SK-N-SH (cell line): Measurements from ENCODE around the gene OR7A10. TPM values are rescaled to one million over a fixed set of nuclear protein-coding genes. Genes with fewer than 3 reads are reported as not detected.

Experiments
- CTCF ChIA-PET: fragments of 300-600, 350-600 bp; formaldehyde crosslinking; extraction: SDS; loops from one replicate; lab custom pipeline; 2021; lab: Yijun Ruan, JAX
- POLR2A ChIA-PET: fragments of 350-600 bp; sonication (Branson Sonifier 250); formaldehyde crosslinking; extraction: SDS; loops from one replicate; lab custom pipeline; 2020; ENCODE audit warnings: antibody characterized with exemption, inconsistent platforms; lab: Yijun Ruan, JAX
- DNase-seq: peaks from one replicate; pipeline ENCODE4 v3.0.0; 2012
- H2AFZ ChIP-seq: fragments of 200-600 bp; sonication (generic); 2 replicates; pipeline ENCODE4 v1.8.1; 2016; ENCODE audit warnings: antibody characterized with exemption, mild to moderate bottlenecking, low read depth
- H3F3A ChIP-seq: fragments of 200-600 bp; sonication (generic); replicated peaks from 2 replicates; pipeline ENCODE3; 2016; ENCODE audit warnings: antibody characterized with exemption, mild to moderate bottlenecking; ENCODE audit not compliant: insufficient read depth
- H3K27ac ChIP-seq, 2 experiments: fragments of 200-500 bp in 1 of 2; fragments of 200-600 bp in 1 of 2; sonication (Bioruptor generic) in 1 of 2; sonication (generic), shearing (Covaris generic) in 1 of 2; 2 replicates each; pipeline versions ENCODE4 v1.5.1 to v1.6.1; 2014 to 2016; ENCODE audit warnings: low read depth in 2 of 2, inconsistent platforms in 1 of 2, low read length in 1 of 2, mild to moderate bottlenecking in 1 of 2, mixed read lengths in 1 of 2
- H3K27me3 ChIP-seq: fragments of 200-600 bp; sonication (generic), shearing (Covaris generic); 2 replicates; pipeline ENCODE4 v1.6.1; 2016; ENCODE audit warnings: mixed run types; ENCODE audit not compliant: insufficient read depth
- H3K36me3 ChIP-seq, 2 experiments: fragments of 200-500 bp in 1 of 2; fragments of 200-600 bp in 1 of 2; sonication (Bioruptor generic) in 1 of 2; sonication (generic) in 1 of 2; replicated peaks in 1 of 2; 2 replicates each; pipeline versions ENCODE3 to v1.5.1; 2014 to 2016; ENCODE audit warnings: low read length in 1 of 2, mild to moderate bottlenecking in 1 of 2; ENCODE audit not compliant: insufficient read depth in 2 of 2, control insufficient read depth in 1 of 2
- H3K4me1 ChIP-seq, 2 experiments: fragments of 200-500 bp in 1 of 2; fragments of 200-600 bp in 1 of 2; sonication (Bioruptor generic) in 1 of 2; sonication (generic), shearing (Covaris generic) in 1 of 2; 2 replicates each; pipeline versions ENCODE4 v1.5.1 to v1.6.1; 2014 to 2016; ENCODE audit warnings: low read depth in 1 of 2, low read length in 1 of 2, mixed run types in 1 of 2; ENCODE audit not compliant: insufficient read depth in 2 of 2, control insufficient read depth in 1 of 2
- H3K4me2 ChIP-seq: fragments of 200-600 bp; sonication (generic), shearing (Covaris generic); 2 replicates; pipeline ENCODE4 v1.6.1; 2017; ENCODE audit warnings: mixed run types
- H3K4me3 ChIP-seq, 2 experiments: fragments of 200-500 bp in 1 of 2; fragments of 200-600 bp in 1 of 2; sonication (Bioruptor generic) in 1 of 2; sonication (generic), shearing (Covaris generic) in 1 of 2; 2 replicates each; pipeline versions ENCODE4 v1.5.1 to v1.8.1; 2014 to 2016; ENCODE audit warnings: low read depth in 2 of 2, inconsistent platforms in 1 of 2, low read length in 1 of 2, mild to moderate bottlenecking in 1 of 2, mixed read lengths in 1 of 2, moderate library complexity in 1 of 2
- H3K79me2 ChIP-seq: fragments of 200-600 bp; sonication (generic); 2 replicates; pipeline ENCODE4 v1.8.1; 2017; ENCODE audit warnings: mild to moderate bottlenecking; ENCODE audit not compliant: insufficient read depth
- H3K9ac ChIP-seq: fragments of 200-600 bp; sonication (generic); 2 replicates; pipeline ENCODE4 v1.6.1; 2017; ENCODE audit warnings: mixed run types
- H3K9me2 ChIP-seq: fragments of 200-600 bp; sonication (generic); 2 replicates; pipeline ENCODE4 v1.6.1; 2017; ENCODE audit warnings: mixed run types
- H3K9me3 ChIP-seq: fragments of 200-600 bp; sonication (generic); 2 replicates; pipeline ENCODE4 v1.6.1; 2017; ENCODE audit warnings: mixed run types, mild to moderate bottlenecking, moderate library complexity
- H4K20me1 ChIP-seq: fragments of 200-600 bp; sonication (generic); 2 replicates; pipeline ENCODE4 v1.6.1; 2017; ENCODE audit warnings: mild to moderate bottlenecking, mixed run types; ENCODE audit not compliant: insufficient read depth
- CHD2 ChIP-seq: fragments of 150-350 bp; IDR thresholded peaks from 2 replicates; pipeline ENCODE4 v1.6.1; 2018; ENCODE audit warnings: low read length; ENCODE audit not compliant: partially characterized antibody
- ELF1 ChIP-seq: IDR thresholded peaks from 2 replicates; pipeline ENCODE4 v1.4.0; 2012
- FOSL2 ChIP-seq: IDR thresholded peaks from 2 replicates; pipeline ENCODE4 v1.4.0; 2012; ENCODE audit warnings: low read depth, mild to moderate bottlenecking, moderate library complexity, borderline replicate concordance
- FOXJ3 ChIP-seq: sonication (generic); formaldehyde crosslinking; IDR thresholded peaks from 2 replicates; pipeline ENCODE4 v1.5.1; 2020; ENCODE audit warnings: mild to moderate bottlenecking, missing genetic modification reagents
- FOXM1 ChIP-seq: IDR thresholded peaks from 2 replicates; pipeline ENCODE4 v1.4.0; 2012; ENCODE audit warnings: low read depth, mild to moderate bottlenecking
- GABPA ChIP-seq: IDR thresholded peaks from 2 replicates; pipeline ENCODE4 v1.4.0; 2012; ENCODE audit warnings: low read depth, mild to moderate bottlenecking
- GATA2 ChIP-seq: sonication (generic); formaldehyde crosslinking; IDR thresholded peaks from 2 replicates; pipeline ENCODE4 v1.5.0; 2020; ENCODE audit warnings: mild to moderate bottlenecking, missing genetic modification reagents
- JUND ChIP-seq: IDR thresholded peaks from 2 replicates; pipeline ENCODE4 v1.4.0; 2012
- MEF2A ChIP-seq: IDR thresholded peaks from 2 replicates; pipeline ENCODE4 v1.4.0; 2012; ENCODE audit warnings: low read depth, borderline replicate concordance
- NFIC ChIP-seq: IDR thresholded peaks from 2 replicates; pipeline ENCODE4 v1.4.0; 2012; ENCODE audit warnings: borderline replicate concordance
- RCOR1 ChIP-seq: fragments of 150-350 bp; IDR thresholded peaks from 2 replicates; pipeline ENCODE4 v1.6.1; 2017; ENCODE audit warnings: antibody characterized with exemption, low read length
- TAF1 ChIP-seq: IDR thresholded peaks from 2 replicates; pipeline ENCODE4 v1.6.1; 2012; ENCODE audit warnings: low read depth, mild to moderate bottlenecking, low read length, moderate library complexity, borderline replicate concordance
- TCF12 ChIP-seq: IDR thresholded peaks from 2 replicates; pipeline ENCODE4 v1.4.0; 2012
- WGBS: methylation state at CpG from one replicate; pipeline ENCODE4 v1.1.6; 2017; ENCODE audit warnings: low lambda C conversion rate; 5-methylcytosine and 5-hydroxymethylcytosine counted together
- polyA plus RNA-seq, 3 experiments: library from polyadenylated mRNA; depleted of rRNA; stranded (reverse); fragments of >200 nt; gene quantifications; 2 replicates each; pipeline ENCODE4 v1.2.3, GENCODE V29; 2012
- TF ChIP-seq, protein P1 (sequence below): IDR thresholded peaks from 2 replicates; pipeline ENCODE4 v1.4.0; 2012; ENCODE audit warnings: low read depth
- TF ChIP-seq, protein P2 (sequence below): fragments of 200-600 bp; sonication (generic); IDR thresholded peaks from 2 replicates; pipeline ENCODE4 v1.6.1; 2017; ENCODE audit warnings: antibody characterized with exemption, mild to moderate bottlenecking, moderate library complexity
- TF ChIP-seq, protein P3 (sequence below): IDR thresholded peaks from 2 replicates; pipeline ENCODE4; 2012
- TF ChIP-seq, protein P4 (sequence below): IDR thresholded peaks from 2 replicates; pipeline ENCODE4 v1.4.0; 2012; ENCODE audit warnings: low read depth, borderline replicate concordance
- TF ChIP-seq, protein P5 (sequence below): IDR thresholded peaks from 2 replicates; pipeline ENCODE4 v1.4.0; 2012; ENCODE audit warnings: low read depth, borderline replicate concordance
- TF ChIP-seq, protein P6 (sequence below): fragments of 150-350 bp; IDR thresholded peaks from 2 replicates; pipeline ENCODE4 v1.6.1; 2016; ENCODE audit warnings: mild to moderate bottlenecking, low read depth, low read length

Gene OR7A10
- polyA plus RNA-seq, 1 of the 3 experiments (the other 2 are of a cell fraction), result not detected

DNA sequence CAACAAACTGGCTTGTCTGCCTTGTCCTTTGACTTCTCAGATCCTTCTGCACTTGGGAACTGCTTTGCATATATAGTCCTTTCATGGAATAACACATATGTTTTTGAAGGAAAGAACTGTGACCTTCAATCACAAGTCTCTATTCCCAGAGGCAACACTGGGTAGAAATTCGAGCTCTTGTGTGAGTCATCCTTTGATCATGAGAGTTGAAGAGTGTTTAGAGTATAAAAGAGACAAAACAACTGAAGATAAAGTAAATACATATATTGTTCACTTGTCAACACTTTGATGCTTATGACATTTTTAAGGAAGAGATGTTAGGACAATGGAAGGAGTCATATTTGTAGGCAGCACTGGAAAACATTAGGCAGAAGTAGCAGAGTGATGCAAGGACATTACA is 8.5 kb downstream of the OR7A10 start:
- Histone ChIP-seq H3F3A (no peaks in the 10 kb centered on the region), H3K27ac (no peak overlapping the region), H2AFZ (no peak overlapping the region), H3K9me2 (no peaks in the 10 kb centered on the region), H3K4me3 (no peak overlapping the region), H4K20me1 (no peaks in the 10 kb centered on the region), H3K9ac (no peak overlapping the region), H3K36me3 (no peaks in the 10 kb centered on the region), H3K79me2 (no peaks in the 10 kb centered on the region), H3K9me3 (no peaks in the 10 kb centered on the region), H3K27me3 (peaks cover 9% of the 10 kb centered on the region; the same call in 1 of the 2 replicates), H3K4me2 (no peak overlapping the region), H3K4me1 (no peaks in the 10 kb centered on the region)
- TF ChIP-seq CHD2, result no peak
- TF ChIP-seq TAF1, result no peak
- TF ChIP-seq, protein P1, sequence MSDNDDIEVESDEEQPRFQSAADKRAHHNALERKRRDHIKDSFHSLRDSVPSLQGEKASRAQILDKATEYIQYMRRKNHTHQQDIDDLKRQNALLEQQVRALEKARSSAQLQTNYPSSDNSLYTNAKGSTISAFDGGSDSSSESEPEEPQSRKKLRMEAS, result no peak
- no peak for TF ChIP-seq MEF2A
- no peak for TF ChIP-seq JUND
- TF ChIP-seq FOXJ3 (CRISPR knock-in tag), result no peak
- ChIA-PET CTCF (no interaction called here), POLR2A (no interaction called here)
- 0% methylated on average over 1 of the region's 1 CpG for WGBS
- no peak for DNase-seq

DNA sequence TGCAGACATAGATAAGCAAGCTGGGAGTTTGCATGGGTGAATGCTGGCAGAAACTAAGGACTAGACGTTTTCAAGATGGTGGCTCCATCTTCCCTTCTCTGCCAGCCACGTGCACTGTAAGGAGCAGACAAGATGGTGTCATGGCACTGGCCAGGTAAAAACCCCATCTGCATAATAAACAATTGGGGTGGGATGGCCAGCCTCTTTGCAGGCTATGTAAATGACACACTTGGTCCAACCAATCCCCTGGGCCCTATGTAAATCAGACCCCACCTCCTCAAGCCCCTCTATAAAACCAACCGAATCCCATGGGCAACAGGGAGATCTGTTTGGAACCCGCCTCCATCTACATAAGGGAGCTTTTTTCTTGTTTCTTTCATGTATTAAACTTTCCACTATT is 11.3 kb downstream of the OR7A10 start:
- no peaks in the 10 kb centered on the region for H3K36me3 ChIP-seq
- 3% methylated on average over 4 of the region's 4 CpGs for WGBS
- no peak overlapping the region for H3K4me3 ChIP-seq
- POLR2A ChIA-PET, result no interaction called here
- no peaks in the 10 kb centered on the region for H3K9me2 ChIP-seq
- no peak overlapping the region for H3K27ac ChIP-seq
- no peaks in the 10 kb centered on the region for H3K9me3 ChIP-seq
- DNase-seq, result no peak
- no peak for TF ChIP-seq GATA2
- no peak for TF ChIP-seq NFIC
- no peak for TF ChIP-seq JUND
- TF ChIP-seq FOSL2, result no peak
- TF ChIP-seq GABPA, result no peak
- no peak for TF ChIP-seq FOXM1
- TF ChIP-seq, protein P2, sequence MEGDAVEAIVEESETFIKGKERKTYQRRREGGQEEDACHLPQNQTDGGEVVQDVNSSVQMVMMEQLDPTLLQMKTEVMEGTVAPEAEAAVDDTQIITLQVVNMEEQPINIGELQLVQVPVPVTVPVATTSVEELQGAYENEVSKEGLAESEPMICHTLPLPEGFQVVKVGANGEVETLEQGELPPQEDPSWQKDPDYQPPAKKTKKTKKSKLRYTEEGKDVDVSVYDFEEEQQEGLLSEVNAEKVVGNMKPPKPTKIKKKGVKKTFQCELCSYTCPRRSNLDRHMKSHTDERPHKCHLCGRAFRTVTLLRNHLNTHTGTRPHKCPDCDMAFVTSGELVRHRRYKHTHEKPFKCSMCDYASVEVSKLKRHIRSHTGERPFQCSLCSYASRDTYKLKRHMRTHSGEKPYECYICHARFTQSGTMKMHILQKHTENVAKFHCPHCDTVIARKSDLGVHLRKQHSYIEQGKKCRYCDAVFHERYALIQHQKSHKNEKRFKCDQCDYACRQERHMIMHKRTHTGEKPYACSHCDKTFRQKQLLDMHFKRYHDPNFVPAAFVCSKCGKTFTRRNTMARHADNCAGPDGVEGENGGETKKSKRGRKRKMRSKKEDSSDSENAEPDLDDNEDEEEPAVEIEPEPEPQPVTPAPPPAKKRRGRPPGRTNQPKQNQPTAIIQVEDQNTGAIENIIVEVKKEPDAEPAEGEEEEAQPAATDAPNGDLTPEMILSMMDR, result no peak
- TF ChIP-seq, protein P3, sequence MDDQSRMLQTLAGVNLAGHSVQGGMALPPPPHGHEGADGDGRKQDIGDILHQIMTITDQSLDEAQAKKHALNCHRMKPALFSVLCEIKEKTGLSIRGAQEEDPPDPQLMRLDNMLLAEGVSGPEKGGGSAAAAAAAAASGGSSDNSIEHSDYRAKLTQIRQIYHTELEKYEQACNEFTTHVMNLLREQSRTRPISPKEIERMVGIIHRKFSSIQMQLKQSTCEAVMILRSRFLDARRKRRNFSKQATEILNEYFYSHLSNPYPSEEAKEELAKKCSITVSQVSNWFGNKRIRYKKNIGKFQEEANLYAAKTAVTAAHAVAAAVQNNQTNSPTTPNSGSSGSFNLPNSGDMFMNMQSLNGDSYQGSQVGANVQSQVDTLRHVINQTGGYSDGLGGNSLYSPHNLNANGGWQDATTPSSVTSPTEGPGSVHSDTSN, result no peak
- TF ChIP-seq RCOR1, result no peak
- no peak for TF ChIP-seq CHD2
- TF ChIP-seq, protein P4, sequence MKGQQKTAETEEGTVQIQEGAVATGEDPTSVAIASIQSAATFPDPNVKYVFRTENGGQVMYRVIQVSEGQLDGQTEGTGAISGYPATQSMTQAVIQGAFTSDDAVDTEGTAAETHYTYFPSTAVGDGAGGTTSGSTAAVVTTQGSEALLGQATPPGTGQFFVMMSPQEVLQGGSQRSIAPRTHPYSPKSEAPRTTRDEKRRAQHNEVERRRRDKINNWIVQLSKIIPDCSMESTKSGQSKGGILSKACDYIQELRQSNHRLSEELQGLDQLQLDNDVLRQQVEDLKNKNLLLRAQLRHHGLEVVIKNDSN, result no peak
- TF ChIP-seq, protein P5, sequence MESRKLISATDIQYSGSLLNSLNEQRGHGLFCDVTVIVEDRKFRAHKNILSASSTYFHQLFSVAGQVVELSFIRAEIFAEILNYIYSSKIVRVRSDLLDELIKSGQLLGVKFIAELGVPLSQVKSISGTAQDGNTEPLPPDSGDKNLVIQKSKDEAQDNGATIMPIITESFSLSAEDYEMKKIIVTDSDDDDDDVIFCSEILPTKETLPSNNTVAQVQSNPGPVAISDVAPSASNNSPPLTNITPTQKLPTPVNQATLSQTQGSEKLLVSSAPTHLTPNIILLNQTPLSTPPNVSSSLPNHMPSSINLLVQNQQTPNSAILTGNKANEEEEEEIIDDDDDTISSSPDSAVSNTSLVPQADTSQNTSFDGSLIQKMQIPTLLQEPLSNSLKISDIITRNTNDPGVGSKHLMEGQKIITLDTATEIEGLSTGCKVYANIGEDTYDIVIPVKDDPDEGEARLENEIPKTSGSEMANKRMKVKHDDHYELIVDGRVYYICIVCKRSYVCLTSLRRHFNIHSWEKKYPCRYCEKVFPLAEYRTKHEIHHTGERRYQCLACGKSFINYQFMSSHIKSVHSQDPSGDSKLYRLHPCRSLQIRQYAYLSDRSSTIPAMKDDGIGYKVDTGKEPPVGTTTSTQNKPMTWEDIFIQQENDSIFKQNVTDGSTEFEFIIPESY, result no peak
- no peak for TF ChIP-seq ELF1
- TF ChIP-seq, protein P6, sequence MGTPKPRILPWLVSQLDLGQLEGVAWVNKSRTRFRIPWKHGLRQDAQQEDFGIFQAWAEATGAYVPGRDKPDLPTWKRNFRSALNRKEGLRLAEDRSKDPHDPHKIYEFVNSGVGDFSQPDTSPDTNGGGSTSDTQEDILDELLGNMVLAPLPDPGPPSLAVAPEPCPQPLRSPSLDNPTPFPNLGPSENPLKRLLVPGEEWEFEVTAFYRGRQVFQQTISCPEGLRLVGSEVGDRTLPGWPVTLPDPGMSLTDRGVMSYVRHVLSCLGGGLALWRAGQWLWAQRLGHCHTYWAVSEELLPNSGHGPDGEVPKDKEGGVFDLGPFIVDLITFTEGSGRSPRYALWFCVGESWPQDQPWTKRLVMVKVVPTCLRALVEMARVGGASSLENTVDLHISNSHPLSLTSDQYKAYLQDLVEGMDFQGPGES, result no peak
- TF ChIP-seq TCF12, result no peak
- TF ChIP-seq, all 33 proteins: peak for 0
- Histone ChIP-seq H3K4me2 (no peak overlapping the region), H3K27me3 (peaks cover 20% of the 10 kb centered on the region; the same call in 1 of the 2 replicates), H2AFZ (no peak overlapping the region), H3K9ac (no peak overlapping the region), H3K4me1 (no peaks in the 10 kb centered on the region), H3K79me2 (no peaks in the 10 kb centered on the region), H3F3A (no peaks in the 10 kb centered on the region), H4K20me1 (no peaks in the 10 kb centered on the region)
- CTCF ChIA-PET, result no interaction called here
